ENCODE data around the gene SPATS2L.

DNA sequence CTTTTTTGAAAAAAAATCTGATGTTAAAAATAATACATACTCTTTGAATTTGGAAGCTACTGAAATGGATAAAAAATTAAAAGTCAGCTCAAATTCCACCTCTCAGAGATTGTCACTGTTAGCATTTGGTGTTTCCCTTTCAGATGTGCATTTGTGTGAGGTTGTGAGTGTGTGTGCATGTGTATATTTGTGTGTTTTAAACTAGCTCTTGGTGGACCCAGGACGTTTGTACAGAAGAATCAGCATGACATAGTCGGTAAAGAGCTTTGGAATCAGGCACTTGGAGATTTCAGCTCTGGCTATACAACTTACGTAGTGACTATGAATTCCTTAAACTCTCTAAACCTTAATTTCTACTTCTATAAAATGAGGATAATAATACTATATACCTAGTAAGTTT lies 14.5 kb downstream of the SPATS2L start:
- TF ChIP-seq TAF1 (IDR thresholded peaks at IDR 0.05; ENCODE audit: borderline replicate concordance, low read depth, low read length) (no peak), POLR2A (IDR thresholded peaks at IDR 0.05; ENCODE audit: low read depth, low read length) (no peak)

Data from GM12892 (cell line).